DMS79 treated with DMSO at 0.1 percent for 48 hours (cell line): Measurements from ENCODE around the gene SPOCK2.

ENCODE experiments used
- DNase-seq: peaks from one replicate; lab custom pipeline; 2025; lab: John Stamatoyannopoulos, UW

SPOCK2 gene

GRCh38 chr10:72087392-72087968 is 871 bp downstream of the SPOCK2 start:
- DNase-seq, result no peak

GRCh38 chr10:72086466-72087391 is 1.6 kb downstream of the SPOCK2 start:
- no peak for DNase-seq

GRCh38 chr10:72085864-72086465 is 2.4 kb downstream of the SPOCK2 start:
- DNase-seq, result no peak

- DNase-seq, result no peak
Observed at GRCh38 chr10:72085166-72085565, 3.2 kb downstream of the SPOCK2 start.

- DNase-seq, result no peak
Observed at GRCh38 chr10:72083790-72084459, 4.4 kb downstream of the SPOCK2 start.

GRCh38 chr10:72082856-72083789 is 5.2 kb downstream of the SPOCK2 start:
- DNase-seq, result no peak

- peak; percentile 50 for DNase-seq
Observed at GRCh38 chr10:72081772-72082590, 6.4 kb downstream of the SPOCK2 start.

GRCh38 chr10:72081210-72081609 is 7.1 kb downstream of the SPOCK2 start:
- no peak for DNase-seq

GRCh38 chr10:72080042-72080975 is 8.0 kb downstream of the SPOCK2 start:
- no peak for DNase-seq

- no peak for DNase-seq
Observed at GRCh38 chr10:72079356-72079755, 9.0 kb downstream of the SPOCK2 start.

GRCh38 chr10:72077275-72077990 is 10.9 kb downstream of the SPOCK2 start:
- no peak for DNase-seq

GRCh38 chr10:72076756-72077155 is 11.6 kb downstream of the SPOCK2 start:
- DNase-seq, result no peak

GRCh38 chr10:72075376-72076115 is 12.8 kb downstream of the SPOCK2 start:
- DNase-seq, result no peak

GRCh38 chr10:72074574-72075375 is 13.6 kb downstream of the SPOCK2 start:
- DNase-seq, result no peak

- DNase-seq, result no peak
Observed at GRCh38 chr10:72073708-72074573, 14.4 kb downstream of the SPOCK2 start.

- DNase-seq, result no peak
Observed at GRCh38 chr10:72072639-72073038, 15.7 kb downstream of the SPOCK2 start.
